DLD1 (cell line): ENCODE data around the gene AVPR2.

Experiments
- in situ Hi-C: cut with HindIII; loops from 2 replicates; pipeline ENCODE4 v1.10.0; 2017; ENCODE audit warnings: low sequenced_read_pairs

AVPR2 gene

GRCh38 chrX:153948847-153949805 is 44.7 kb downstream of the AVPR2 start:
- in situ Hi-C loops: no loop called here

DNA sequence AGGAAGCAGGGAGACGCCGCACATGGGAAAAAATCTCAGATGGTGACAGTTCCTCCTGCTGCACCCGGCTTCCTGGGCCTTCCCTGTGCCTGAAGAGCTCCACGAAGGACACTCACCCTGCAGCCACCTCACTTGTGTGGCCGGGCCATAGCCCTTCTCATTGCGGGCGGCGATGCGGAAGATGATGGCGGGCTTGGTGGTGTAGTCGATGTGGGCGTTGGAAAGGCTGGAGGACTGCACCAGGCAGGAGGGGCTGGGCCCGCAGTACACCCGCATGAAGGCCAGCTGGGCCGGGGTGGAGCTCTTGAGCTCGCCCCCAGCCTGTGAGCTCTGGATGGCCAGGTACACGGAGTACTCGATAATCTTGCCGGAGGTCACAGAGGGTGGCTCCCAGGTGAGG is 45.7 kb downstream of the AVPR2 start:
- in situ Hi-C loops: no loop called here

DNA sequence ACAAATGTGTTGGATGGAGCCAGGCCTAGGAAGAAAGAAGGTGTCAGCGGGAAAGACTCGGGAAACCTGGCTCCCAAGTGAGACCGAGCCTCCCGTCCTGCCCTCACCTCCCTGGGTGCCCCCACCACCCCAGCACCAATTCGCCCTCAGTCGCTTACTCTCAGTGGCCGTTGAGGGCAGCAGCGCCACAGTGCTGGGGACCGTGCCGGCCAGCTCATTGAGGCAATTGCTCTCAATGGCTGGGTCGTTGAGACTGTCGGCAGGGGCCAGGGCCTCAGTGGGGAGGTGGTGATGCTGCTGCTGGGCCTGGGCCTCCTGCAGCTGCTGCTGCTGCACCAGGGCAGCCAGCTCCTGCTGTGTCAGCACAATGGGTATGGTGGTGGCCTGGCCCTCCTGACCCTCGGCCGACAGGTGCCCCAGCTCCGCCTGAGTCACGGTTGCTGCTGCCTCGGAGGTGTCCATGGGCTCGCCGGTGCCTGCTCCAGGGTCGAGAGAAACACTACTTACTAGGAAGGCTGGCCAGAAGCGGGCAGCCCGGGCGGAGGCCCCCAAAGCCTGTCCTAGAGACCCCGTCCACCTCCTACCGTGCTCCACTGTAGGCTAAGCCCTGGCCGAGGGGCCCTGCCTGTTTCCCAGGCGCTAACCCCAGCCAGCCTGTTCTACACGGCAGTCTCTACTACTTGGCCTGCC is 47.4 kb downstream of the AVPR2 start:
- in situ Hi-C loops: no loop called here

DNA sequence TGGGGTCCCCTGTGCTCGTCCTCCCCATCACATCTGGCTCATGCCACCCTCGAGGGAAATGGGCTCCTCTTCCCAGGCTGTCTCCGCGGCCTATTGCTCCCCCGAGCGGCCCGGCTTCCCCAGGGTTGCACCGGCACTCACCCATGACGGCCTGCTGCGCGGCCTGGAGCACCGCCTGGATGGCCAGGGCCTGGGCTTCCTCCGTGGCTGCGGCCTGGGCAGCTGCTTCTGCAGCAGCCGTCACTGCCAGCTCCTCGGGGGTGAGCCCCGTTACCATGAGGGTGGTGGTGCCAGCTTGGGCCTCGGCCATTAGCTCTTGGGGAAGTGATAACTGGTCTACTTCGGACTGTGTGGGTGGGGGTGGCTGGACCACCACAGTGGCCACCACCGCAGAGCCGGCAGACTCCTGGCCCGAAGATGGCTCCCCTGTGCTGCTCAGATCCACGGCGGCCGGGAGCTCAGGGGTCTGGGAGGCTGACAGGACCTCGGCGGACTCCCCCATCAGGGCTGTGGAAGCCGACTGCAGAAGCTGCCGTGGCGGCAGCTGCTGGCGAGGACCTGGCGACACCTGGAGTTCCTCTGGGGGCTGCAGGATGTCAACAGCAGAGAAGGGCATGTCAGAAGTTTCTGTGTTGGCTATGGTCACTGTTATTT is 48.0 kb downstream of the AVPR2 start:
- in situ Hi-C loops: no loop called here

- in situ Hi-C loops: no loop called here
Measured at GRCh38 chrX:153953342-153953830, 48.9 kb downstream of the AVPR2 start.

GRCh38 chrX:153953892-153954557 is 49.6 kb downstream of the AVPR2 start:
- in situ Hi-C loops: no loop called here

DNA sequence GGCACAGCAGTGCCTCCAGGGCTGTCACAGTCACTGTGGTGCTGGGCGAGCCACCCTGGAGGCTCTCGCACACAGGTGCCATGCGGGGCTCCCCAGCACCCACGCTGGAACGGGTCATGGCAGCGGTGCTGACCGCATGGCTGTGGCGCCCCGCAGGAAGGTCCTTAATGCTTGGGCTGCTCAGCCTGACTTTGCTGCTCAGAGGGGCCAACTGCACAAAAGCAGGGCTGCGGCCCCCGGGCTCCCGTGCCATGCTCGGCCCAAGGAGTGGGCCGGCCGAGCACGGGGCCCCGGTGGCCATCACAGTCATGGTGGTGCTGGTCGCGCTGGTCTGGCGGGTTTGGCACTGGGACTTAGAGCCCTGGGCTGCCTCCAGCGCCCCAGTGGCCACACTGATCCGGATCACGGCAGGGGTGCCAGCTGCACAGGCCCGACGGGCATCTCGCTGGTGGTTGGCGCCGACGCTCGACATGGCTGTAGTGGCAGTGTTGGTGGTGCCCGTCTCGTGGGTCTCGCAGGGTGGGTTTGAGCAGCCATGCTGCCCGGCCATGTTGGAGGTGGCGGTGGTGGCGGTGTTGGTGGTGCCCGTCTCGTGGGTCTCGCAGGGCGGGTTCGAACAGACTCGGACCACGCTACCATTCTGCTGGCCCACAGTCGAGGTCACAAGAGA is 50.2 kb downstream of the AVPR2 start:
- in situ Hi-C loops: no loop called here

- in situ Hi-C loops: no loop called here
Measured at GRCh38 chrX:153955228-153955732, 50.8 kb downstream of the AVPR2 start.

DNA sequence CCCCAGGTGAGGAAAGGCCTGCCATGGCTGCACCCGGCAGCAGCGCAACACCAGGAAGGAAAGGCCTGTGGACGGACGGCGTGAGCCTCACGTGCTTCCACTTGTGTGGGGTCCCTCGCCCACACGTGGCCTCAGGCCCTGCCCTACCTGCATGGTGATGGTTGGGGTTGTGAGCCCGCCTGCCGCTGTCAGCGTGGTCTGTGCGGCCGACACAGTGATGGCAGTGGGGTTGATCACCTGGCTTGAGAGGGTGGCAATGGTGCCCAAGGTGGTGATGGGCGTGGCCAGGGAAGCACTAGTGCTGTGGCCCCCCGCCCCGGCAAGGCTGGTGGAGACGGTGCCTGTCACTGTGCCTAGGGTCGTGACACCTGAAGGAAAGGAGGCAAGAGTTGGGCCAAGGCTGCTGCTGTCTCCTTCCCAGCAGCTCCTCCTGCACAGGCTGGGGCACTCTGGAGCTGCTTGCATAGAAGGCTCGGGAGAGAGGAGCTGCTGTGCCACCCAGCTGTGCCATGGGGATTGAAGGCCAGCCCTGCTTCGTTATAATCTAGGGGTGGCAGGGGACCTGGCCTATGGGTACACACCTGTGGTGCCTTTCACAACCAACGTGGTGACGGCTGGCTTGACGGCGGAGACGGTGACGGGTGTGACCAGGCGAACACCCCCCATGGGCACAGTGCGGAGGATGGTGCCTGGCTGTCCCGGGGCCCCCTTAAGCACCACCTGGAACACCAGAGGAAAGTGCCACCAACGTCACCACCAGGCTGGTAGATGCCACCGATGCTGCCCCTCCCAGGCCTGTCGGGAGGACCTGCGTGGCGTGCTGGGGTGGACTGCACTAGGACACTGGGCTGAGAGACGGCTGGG is 51.8 kb downstream of the AVPR2 start:
- in situ Hi-C loops: no loop called here
